Loucy (cell line): ENCODE results near the gene OR5K3.

Experiments used
- CTCF ChIP-seq: fragments of 200-600 bp; sonication (generic); conservative IDR thresholded peaks from 2 replicates; pipeline ENCODE4 v1.5.1; 2014; ENCODE audit warnings: mild to moderate bottlenecking, antibody characterized with exemption, low read length
- EZH2phosphoT487 ChIP-seq: fragments of 200-600 bp; IDR thresholded peaks from 2 replicates; pipeline ENCODE4 v1.6.1; 2018; ENCODE audit warnings: antibody characterized with exemption, mild to moderate bottlenecking, moderate library complexity, borderline replicate concordance

DNA sequence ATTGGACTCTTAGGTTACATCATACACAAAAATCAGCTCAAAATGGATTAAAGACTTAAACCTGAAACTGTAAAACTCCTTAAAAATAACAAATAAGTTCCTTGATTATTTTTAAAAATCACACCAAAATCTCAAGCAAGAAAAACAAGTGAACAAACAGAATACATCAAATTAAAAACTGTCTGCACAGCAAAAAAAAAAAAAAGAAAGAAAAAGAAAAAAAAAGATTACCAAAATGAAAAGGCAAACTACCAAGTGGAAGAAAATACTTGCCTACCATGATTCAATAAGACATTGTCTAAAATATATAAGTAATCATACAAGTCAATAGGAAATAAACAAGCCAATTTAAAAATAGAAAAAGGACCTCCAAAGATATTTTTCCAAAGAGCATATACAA lies 19.3 kb upstream of the OR5K3 start:
- TF ChIP-seq CTCF (no peak), EZH2phosphoT487 (no peak)
